HEK293 (cell line): Measurements from ENCODE around the gene UST.

Source experiments
- GLI2 ChIP-seq: fragments of 450-650 bp; formaldehyde crosslinking; IDR thresholded peaks from 2 replicates; pipeline ENCODE4; 2017; ENCODE audit warnings: missing biosample characterization, missing genetic modification characterization, low read depth, borderline replicate concordance
- KLF7 ChIP-seq: fragments of 450-650 bp; formaldehyde crosslinking; IDR thresholded peaks from 2 replicates; pipeline ENCODE4 v1.5.1; 2016; ENCODE audit warnings: missing biosample characterization, missing genetic modification characterization, borderline replicate concordance
- SALL2 ChIP-seq: fragments of 450-650 bp; formaldehyde crosslinking; IDR thresholded peaks from 2 replicates; pipeline ENCODE4 v1.5.0; 2017; ENCODE audit warnings: missing biosample characterization, mild to moderate bottlenecking, missing genetic modification characterization, borderline replicate concordance
- YY1 ChIP-seq: fragments of 450-650 bp; formaldehyde crosslinking; IDR thresholded peaks from 2 replicates; pipeline ENCODE4 v1.5.1; 2018; ENCODE audit warnings: missing biosample characterization, missing genetic modification characterization
- ZNF2 ChIP-seq: fragments of 450-650 bp; formaldehyde crosslinking; IDR thresholded peaks from 2 replicates; pipeline ENCODE4 v1.5.1; 2016; ENCODE audit warnings: missing biosample characterization, missing genetic modification characterization
- ZNF416 ChIP-seq: fragments of 450-650 bp; formaldehyde crosslinking; IDR thresholded peaks from 2 replicates; pipeline ENCODE4 v1.5.1; 2016; ENCODE audit warnings: missing biosample characterization, missing genetic modification characterization
- ZNF423 ChIP-seq: fragments of 450-650 bp; formaldehyde crosslinking; IDR thresholded peaks from 2 replicates; pipeline ENCODE4 v1.5.1; 2016; ENCODE audit warnings: missing biosample characterization, missing genetic modification characterization
- ZNF48 ChIP-seq: fragments of 450-650 bp; formaldehyde crosslinking; IDR thresholded peaks from 2 replicates; pipeline ENCODE4 v1.5.1; 2016; ENCODE audit warnings: missing biosample characterization, missing genetic modification characterization
- ZNF501 ChIP-seq: fragments of 450-650 bp; formaldehyde crosslinking; IDR thresholded peaks from 2 replicates; pipeline ENCODE4 v1.5.1; 2016; ENCODE audit warnings: missing biosample characterization, missing genetic modification characterization
- ZNF561 ChIP-seq: fragments of 450-650 bp; IDR thresholded peaks from 2 replicates; pipeline ENCODE4 v1.5.1; 2018; ENCODE audit warnings: missing biosample characterization, missing genetic modification characterization, borderline replicate concordance
- ZNF768 ChIP-seq: fragments of 450-650 bp; formaldehyde crosslinking; IDR thresholded peaks from 2 replicates; pipeline ENCODE4 v1.5.1; 2018; ENCODE audit warnings: missing biosample characterization, mild to moderate bottlenecking, missing genetic modification characterization
- TF ChIP-seq, protein P1 (sequence below): fragments of 450-650 bp; formaldehyde crosslinking; IDR thresholded peaks from 2 replicates; pipeline ENCODE4 v1.5.1; 2016; ENCODE audit warnings: missing biosample characterization, missing genetic modification characterization

DNA sequence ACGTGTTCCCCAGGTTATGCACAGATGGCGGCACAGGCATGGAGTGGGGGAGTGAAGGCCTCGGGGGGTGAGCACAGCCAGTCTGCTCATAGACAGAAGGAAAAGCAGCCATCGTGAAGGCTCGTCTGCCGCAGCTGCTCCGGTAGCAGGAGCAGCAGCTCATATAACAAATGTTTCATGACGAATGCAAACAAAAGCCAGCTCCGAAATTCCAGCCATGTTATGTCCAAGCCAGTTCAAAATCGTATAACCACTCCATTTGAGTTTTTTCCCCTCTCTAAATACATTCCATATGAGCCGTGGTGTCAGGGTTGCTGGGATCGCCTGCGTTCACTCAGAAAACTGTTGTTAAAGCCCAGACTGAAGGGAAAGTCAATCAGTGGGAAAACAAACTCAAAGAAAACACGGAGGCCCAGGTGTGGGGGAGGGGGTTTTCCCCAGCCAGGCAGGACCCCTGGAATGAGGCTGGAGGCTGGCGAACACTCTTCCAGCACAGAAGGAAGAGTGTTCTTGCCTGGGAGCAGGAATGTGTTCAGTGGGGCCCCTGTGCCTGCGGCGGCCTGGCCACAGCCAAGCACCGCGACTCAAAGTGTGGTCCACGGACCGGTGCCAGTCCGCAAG lies 290.3 kb downstream of the UST start:
- TF ChIP-seq, protein P1, sequence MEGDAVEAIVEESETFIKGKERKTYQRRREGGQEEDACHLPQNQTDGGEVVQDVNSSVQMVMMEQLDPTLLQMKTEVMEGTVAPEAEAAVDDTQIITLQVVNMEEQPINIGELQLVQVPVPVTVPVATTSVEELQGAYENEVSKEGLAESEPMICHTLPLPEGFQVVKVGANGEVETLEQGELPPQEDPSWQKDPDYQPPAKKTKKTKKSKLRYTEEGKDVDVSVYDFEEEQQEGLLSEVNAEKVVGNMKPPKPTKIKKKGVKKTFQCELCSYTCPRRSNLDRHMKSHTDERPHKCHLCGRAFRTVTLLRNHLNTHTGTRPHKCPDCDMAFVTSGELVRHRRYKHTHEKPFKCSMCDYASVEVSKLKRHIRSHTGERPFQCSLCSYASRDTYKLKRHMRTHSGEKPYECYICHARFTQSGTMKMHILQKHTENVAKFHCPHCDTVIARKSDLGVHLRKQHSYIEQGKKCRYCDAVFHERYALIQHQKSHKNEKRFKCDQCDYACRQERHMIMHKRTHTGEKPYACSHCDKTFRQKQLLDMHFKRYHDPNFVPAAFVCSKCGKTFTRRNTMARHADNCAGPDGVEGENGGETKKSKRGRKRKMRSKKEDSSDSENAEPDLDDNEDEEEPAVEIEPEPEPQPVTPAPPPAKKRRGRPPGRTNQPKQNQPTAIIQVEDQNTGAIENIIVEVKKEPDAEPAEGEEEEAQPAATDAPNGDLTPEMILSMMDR (tag by site-specific recombination), result no peak
- no peak for TF ChIP-seq YY1 (tag by site-specific recombination)
- no peak for TF ChIP-seq ZNF416 (tag by site-specific recombination)
- no peak for TF ChIP-seq ZNF48 (tag by site-specific recombination)
- TF ChIP-seq SALL2 (tag by site-specific recombination), result no peak
- TF ChIP-seq ZNF561 (tag by site-specific recombination), result no peak
- TF ChIP-seq KLF7 (tag by site-specific recombination), result no peak
- no peak for TF ChIP-seq ZNF423 (tag by site-specific recombination)
- TF ChIP-seq ZNF501, result no peak
- TF ChIP-seq ZNF2 (tag by site-specific recombination), result no peak
- no peak for TF ChIP-seq GLI2 (tag by site-specific recombination)
- TF ChIP-seq ZNF768 (tag by site-specific recombination), result no peak
